PC-3 (cell line): Measurements from ENCODE around the gene ZNF774. TPM values are rescaled to one million over a fixed set of nuclear protein-coding genes. Genes with fewer than 3 reads are reported as not detected.

ENCODE experiments used
- ATAC-seq: fragments of 200-7000 bp; cut with Tn5 transposase; 2 replicates; pipeline ENCODE4 v1.9.1; 2020; ENCODE audit warnings: mild to moderate bottlenecking, moderate library complexity
- BruUV-seq: library from RNA; stranded (reverse); fragments of 400-500 nt; replicated peaks from 2 replicates; lab custom pipeline; 2021; lab: Mats Ljungman, UMichigan
- CTCF ChIA-PET: fragments of 300-600 bp; sonication (Branson Sonifier 250); formaldehyde crosslinking; loops from one replicate; lab custom pipeline; 2022; ENCODE audit warnings: antibody characterized with exemption; lab: Charles Lee
- POLR2A ChIA-PET: fragments of 300-600 bp; sonication (Branson Sonifier 250); formaldehyde crosslinking; loops from one replicate; lab custom pipeline; 2022; ENCODE audit warnings: antibody characterized with exemption; ENCODE audit not compliant: unreplicated experiment; lab: Charles Lee
- DNase-seq: peaks from one replicate; pipeline ENCODE4 v3.0.0-alpha.2; 2015
- H2AFZ ChIP-seq: fragments of 300-600 bp; sonication (generic); 2 replicates; pipeline ENCODE4 v1.6.0; 2016; ENCODE audit warnings: antibody characterized with exemption, low read length
- H3F3A ChIP-seq: fragments of 300-600 bp; sonication (generic); one replicate; pipeline ENCODE4 v1.6.0; 2017; ENCODE audit warnings: antibody characterized with exemption, low read length, control low read depth, mild to moderate bottlenecking; ENCODE audit not compliant: unreplicated experiment
- H3K27ac ChIP-seq: fragments of 300-600 bp; sonication (generic); 2 replicates; pipeline ENCODE4 v1.5.1; 2016; ENCODE audit warnings: mild to moderate bottlenecking, low read length
- H3K27me3 ChIP-seq: fragments of 300-600 bp; sonication (generic); 2 replicates; pipeline ENCODE4 v1.6.1; 2016; ENCODE audit warnings: low read length, mixed read lengths
- H3K36me3 ChIP-seq: fragments of 300-600 bp; sonication (generic); 2 replicates; pipeline ENCODE4 v1.6.1; 2016; ENCODE audit warnings: low read depth, mixed run types, low read length, mixed read lengths
- H3K4me1 ChIP-seq: fragments of 300-600 bp; sonication (generic); 2 replicates; pipeline ENCODE4 v1.5.1; 2016; ENCODE audit warnings: low read length; ENCODE audit not compliant: insufficient read depth
- H3K4me2 ChIP-seq: fragments of 300-600 bp; sonication (generic); 2 replicates; pipeline ENCODE4 v1.6.0; 2016; ENCODE audit warnings: low read length
- H3K4me3 ChIP-seq: fragments of 300-600 bp; sonication (generic); 2 replicates; pipeline ENCODE4 v1.5.1; 2016; ENCODE audit warnings: mild to moderate bottlenecking, low read length, mixed read lengths
- H3K79me2 ChIP-seq: fragments of 300-600 bp; sonication (generic); 2 replicates; pipeline ENCODE4 v1.6.1; 2017; ENCODE audit warnings: low read length, mixed read lengths
- H3K9ac ChIP-seq: fragments of 300-600 bp; sonication (generic); 2 replicates; pipeline ENCODE4 v1.6.0; 2016; ENCODE audit warnings: mild to moderate bottlenecking, low read length
- H3K9me2 ChIP-seq: fragments of 300-600 bp; sonication (generic); replicated peaks from 2 replicates; pipeline ENCODE4 v1.6.1; 2016; ENCODE audit warnings: mixed run types, low read length, mixed read lengths
- H3K9me3 ChIP-seq: fragments of 300-600 bp; sonication (generic); 2 replicates; pipeline ENCODE4 v1.6.1; 2016; ENCODE audit warnings: low read length, mixed read lengths
- H4K20me1 ChIP-seq: fragments of 300-600 bp; sonication (generic); 2 replicates; pipeline ENCODE4 v1.6.1; 2016; ENCODE audit warnings: low read length, mixed read lengths
- EZH2 ChIP-seq: fragments of 300-600 bp; sonication (generic); IDR thresholded peaks from one replicate; pipeline ENCODE4 v1.6.1; 2017; ENCODE audit warnings: antibody characterized with exemption, mild to moderate bottlenecking, low read length; ENCODE audit not compliant: unreplicated experiment
- EZH2phosphoT487 ChIP-seq: fragments of 300-600 bp; sonication (generic); IDR thresholded peaks from 2 replicates; pipeline ENCODE4 v1.6.1; 2018; ENCODE audit warnings: mild to moderate bottlenecking, antibody characterized with exemption, low read length, borderline replicate concordance
- intact Hi-C: fragments of 100-400 bp; cut with micrococcal nuclease; formaldehyde crosslinking; loops from 2 replicates; pipeline ENCODE4 v1.9.0; 2023
- total RNA-seq: library from RNA; depleted of rRNA; stranded (reverse); fragments of >200 nt; gene quantifications from 2 replicates; pipeline ENCODE4 v1.2.3, GENCODE V29; 2014
- TF ChIP-seq, protein P1 (sequence below): fragments of 300-600 bp; sonication (generic); conservative IDR thresholded peaks from 2 replicates; pipeline ENCODE4 v1.5.1; 2017; ENCODE audit warnings: antibody characterized with exemption, low read depth, mild to moderate bottlenecking, low read length

ZNF774 gene
- total RNA-seq, 1 experiment from 2014 or later, result 1.9 TPM

DNA sequence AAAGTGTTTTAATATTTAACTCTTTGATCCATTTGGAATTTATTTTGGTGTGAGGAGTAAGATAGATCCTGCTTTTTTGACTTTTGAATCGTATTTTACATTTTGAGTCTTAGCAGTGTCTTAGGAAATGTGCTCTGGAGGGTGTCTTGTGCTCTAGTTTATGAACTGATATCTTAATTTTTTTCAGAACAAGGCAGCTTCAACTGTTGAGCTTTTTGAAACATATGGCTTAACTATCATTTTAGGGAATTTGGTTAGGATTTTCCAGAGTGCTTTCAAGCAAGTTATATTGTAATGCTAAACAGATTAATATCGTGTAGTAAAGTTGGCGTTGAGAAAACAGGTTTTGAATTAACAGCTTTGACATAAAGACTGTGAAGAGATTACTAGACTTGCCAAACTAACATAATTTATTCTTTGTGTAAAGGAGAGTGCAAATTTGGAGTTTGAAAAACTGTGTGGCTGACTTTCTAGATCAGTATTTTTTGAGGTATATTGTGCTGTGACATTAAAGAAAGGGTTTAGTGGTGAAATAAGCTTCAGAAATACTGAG is 53.0 kb downstream of the ZNF774 start:
- TF ChIP-seq, protein P1, sequence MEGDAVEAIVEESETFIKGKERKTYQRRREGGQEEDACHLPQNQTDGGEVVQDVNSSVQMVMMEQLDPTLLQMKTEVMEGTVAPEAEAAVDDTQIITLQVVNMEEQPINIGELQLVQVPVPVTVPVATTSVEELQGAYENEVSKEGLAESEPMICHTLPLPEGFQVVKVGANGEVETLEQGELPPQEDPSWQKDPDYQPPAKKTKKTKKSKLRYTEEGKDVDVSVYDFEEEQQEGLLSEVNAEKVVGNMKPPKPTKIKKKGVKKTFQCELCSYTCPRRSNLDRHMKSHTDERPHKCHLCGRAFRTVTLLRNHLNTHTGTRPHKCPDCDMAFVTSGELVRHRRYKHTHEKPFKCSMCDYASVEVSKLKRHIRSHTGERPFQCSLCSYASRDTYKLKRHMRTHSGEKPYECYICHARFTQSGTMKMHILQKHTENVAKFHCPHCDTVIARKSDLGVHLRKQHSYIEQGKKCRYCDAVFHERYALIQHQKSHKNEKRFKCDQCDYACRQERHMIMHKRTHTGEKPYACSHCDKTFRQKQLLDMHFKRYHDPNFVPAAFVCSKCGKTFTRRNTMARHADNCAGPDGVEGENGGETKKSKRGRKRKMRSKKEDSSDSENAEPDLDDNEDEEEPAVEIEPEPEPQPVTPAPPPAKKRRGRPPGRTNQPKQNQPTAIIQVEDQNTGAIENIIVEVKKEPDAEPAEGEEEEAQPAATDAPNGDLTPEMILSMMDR, result no peak
- Histone ChIP-seq H3K27me3 (no peaks in the 10 kb centered on the region), H3K4me3 (no peak overlapping the region), H3K79me2 (peaks cover 90% of the 10 kb centered on the region), H4K20me1 (peaks cover 13% of the 10 kb centered on the region), H3K9ac (no peak overlapping the region), H3K27ac (no peak overlapping the region), H3K9me2 (no peaks in the 10 kb centered on the region), H2AFZ (no peak overlapping the region), H3K9me3 (no peaks in the 10 kb centered on the region), H3K36me3 (no peaks in the 10 kb centered on the region; the same call in 1 of the 2 replicates), H3F3A (peaks cover 19% of the 10 kb centered on the region), H3K4me2 (no peak overlapping the region), H3K4me1 (peaks cover 38% of the 10 kb centered on the region)
- no TSS peak for BruUV-seq
- ChIA-PET CTCF (no interaction called here), POLR2A (no interaction called here)
- no peak for DNase-seq
- intact Hi-C loops, result no loop called here
- ATAC-seq, result no peak

DNA sequence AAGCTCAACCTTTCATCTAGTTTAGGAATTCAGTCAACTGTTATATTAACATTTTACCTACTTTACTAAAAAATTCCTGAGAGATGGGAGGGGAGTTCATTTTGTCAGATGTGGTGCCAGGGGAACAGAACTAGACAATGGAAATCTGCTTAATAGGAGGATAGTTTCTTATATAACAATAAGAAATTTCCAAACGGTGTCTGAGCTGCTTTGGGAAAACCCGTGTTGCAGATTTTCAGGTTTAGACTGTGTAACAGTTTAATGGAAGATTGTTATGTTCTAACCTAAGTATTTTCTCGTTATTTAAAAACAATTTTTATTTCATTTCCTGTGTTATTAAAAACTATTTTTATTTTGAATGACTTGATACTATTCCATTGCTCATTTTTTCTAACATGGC is 55.3 kb downstream of the ZNF774 start:
- POLR2A ChIA-PET, result no interaction called here

DNA sequence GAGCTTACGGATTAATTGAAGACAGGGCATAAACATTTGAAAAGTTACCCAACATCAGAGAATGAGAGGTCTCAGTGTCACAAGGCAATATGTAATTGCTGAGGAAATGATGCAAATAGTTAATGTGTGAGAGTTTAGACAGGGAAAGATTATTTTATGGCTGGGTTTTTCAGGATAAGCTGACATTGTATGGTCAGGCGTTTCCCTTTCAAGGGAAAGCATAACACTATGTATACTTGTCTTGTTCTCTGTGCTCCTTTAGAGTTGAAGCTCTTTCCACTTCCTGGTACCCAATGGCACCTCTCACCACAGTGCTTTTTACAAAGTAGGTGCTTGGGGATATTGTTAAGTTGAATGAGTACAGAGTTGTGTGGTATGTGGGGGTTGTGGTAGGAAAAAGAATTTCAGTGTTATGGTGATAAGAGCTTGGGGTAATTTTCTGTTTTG is 55.8 kb downstream of the ZNF774 start:
- H3K4me1 ChIP-seq, result peaks cover 26% of the 10 kb centered on the region
- H3K9me3 ChIP-seq, result no peaks in the 10 kb centered on the region
- no peaks in the 10 kb centered on the region for H3K9me2 ChIP-seq
- no peak overlapping the region for H3K27ac ChIP-seq
- no peak overlapping the region for H2AFZ ChIP-seq
- no peaks in the 10 kb centered on the region for H3F3A ChIP-seq
- CTCF ChIA-PET, result no interaction called here
- DNase-seq (no peak), ATAC-seq (no peak)
- no peak overlapping the region for H3K4me2 ChIP-seq
- no peaks in the 10 kb centered on the region for H3K27me3 ChIP-seq
- intact Hi-C loops, result no loop called here
- TF ChIP-seq, protein P1, result no peak
- TF ChIP-seq EZH2, result no peak
- no peak for TF ChIP-seq EZH2phosphoT487
- POLR2A ChIA-PET, result no interaction called here
- no peaks in the 10 kb centered on the region; the same call in 1 of the 2 replicates for H3K36me3 ChIP-seq
- BruUV-seq, result no TSS peak
- peaks cover 89% of the 10 kb centered on the region for H3K79me2 ChIP-seq
- peaks cover 14% of the 10 kb centered on the region; the same call in 1 of the 2 replicates for H4K20me1 ChIP-seq
- H3K9ac ChIP-seq, result no peak overlapping the region
- no peak overlapping the region for H3K4me3 ChIP-seq

More for the DNA sequence above, 55.3 kb downstream of the ZNF774 start:
- no peak overlapping the region for H3K4me3 ChIP-seq
- no peak for ATAC-seq
- intact Hi-C loops, result no loop called here
- H3K9me2 ChIP-seq, result no peaks in the 10 kb centered on the region
- no peaks in the 10 kb centered on the region for H3K9me3 ChIP-seq
- CTCF ChIA-PET, result no interaction called here
- H3F3A ChIP-seq, result peaks cover 5% of the 10 kb centered on the region
- no peak overlapping the region for H2AFZ ChIP-seq
- H3K79me2 ChIP-seq, result peaks cover 87% of the 10 kb centered on the region
- TF ChIP-seq, protein P1, result no peak
- TF ChIP-seq EZH2, result no peak
- TF ChIP-seq EZH2phosphoT487, result no peak
- H3K36me3 ChIP-seq, result no peaks in the 10 kb centered on the region; the same call in 1 of the 2 replicates
- no TSS peak for BruUV-seq
- H4K20me1 ChIP-seq, result peaks cover 12% of the 10 kb centered on the region; the same call in 1 of the 2 replicates
- no peak for DNase-seq
- peaks cover 26% of the 10 kb centered on the region for H3K4me1 ChIP-seq
- no peak overlapping the region for H3K27ac ChIP-seq
- no peaks in the 10 kb centered on the region for H3K27me3 ChIP-seq
- no peak overlapping the region for H3K9ac ChIP-seq
- no peak overlapping the region for H3K4me2 ChIP-seq
